SK-N-MC (cell line): Measurements from ENCODE around the gene SEMA4B.

Source experiments
- EZH2 ChIP-seq: fragments of 200-600 bp; sonication (generic); IDR thresholded peaks from one replicate; pipeline ENCODE4 v1.6.1; 2017; ENCODE audit warnings: antibody characterized with exemption
- POLR2AphosphoS5 ChIP-seq: IDR thresholded peaks from 2 replicates; pipeline ENCODE4 v1.6.1; 2012; ENCODE audit warnings: mild to moderate bottlenecking, low read depth, low read length, borderline replicate concordance

DNA sequence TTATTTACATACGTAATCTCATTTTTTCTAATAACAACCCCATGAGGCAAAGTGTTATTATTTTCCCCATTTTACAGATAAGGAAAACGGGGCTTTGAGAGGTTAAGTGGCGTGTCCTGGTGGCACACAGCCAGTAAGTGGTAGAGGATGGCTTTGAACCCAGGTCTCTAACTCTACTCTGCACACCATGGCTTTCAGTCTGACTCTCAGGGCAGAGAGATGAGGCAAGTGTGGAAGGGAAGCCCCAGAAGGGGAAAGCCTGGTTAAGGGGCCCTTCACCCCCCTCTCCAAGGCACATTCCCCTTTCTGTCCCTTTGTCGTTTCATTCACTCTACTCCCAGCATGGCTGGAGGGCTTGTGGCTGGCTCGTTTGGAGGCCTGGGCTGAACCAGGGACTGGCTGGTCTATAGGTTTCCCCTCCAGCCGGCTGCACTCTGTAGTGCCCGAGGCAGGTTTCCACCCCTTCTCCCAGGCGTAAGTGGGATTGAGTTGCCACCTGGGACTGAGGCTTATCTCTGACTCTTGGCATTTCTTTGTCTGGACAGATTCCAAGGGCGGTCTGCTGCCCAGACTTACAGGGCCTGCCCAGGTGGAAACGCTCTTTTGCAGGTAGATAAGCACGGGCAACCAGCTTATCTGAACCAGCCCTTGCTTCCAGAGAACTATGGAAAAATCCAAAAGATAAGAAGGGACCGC, 12.1 kb downstream of the SEMA4B start:
- TF ChIP-seq EZH2: no peak
- TF ChIP-seq POLR2AphosphoS5: no peak
